Trophoblast cell (in vitro differentiated cells and primary cell): ENCODE data around the gene ACOT7.

Experiments used
- DNase-seq, 2 donors: peaks; one replicate each; pipeline ENCODE4 v3.0.0-alpha.2; 2016
- H2AFZ ChIP-seq: 2 replicates; pipeline ENCODE4 v1.6.1; 2013; ENCODE audit warnings: low read length, moderate library complexity, mild to moderate bottlenecking; ENCODE audit not compliant: insufficient read depth, poor library complexity
- H2AK5ac ChIP-seq: 2 replicates; pipeline ENCODE4 v1.6.1; 2013; ENCODE audit warnings: mild to moderate bottlenecking, low read length
- H2BK120ac ChIP-seq: 2 replicates; pipeline ENCODE4 v1.6.1; 2013; ENCODE audit warnings: low read length, mild to moderate bottlenecking, moderate library complexity; ENCODE audit not compliant: insufficient read depth, poor library complexity
- H2BK12ac ChIP-seq: 2 replicates; pipeline ENCODE4 v1.6.1; 2013; ENCODE audit warnings: mild to moderate bottlenecking, low read length, moderate library complexity
- H2BK5ac ChIP-seq: 2 replicates; pipeline ENCODE4 v1.6.1; 2013; ENCODE audit warnings: low read length, low read depth, moderate library complexity, mild to moderate bottlenecking; ENCODE audit not compliant: poor library complexity
- H3K14ac ChIP-seq: 2 replicates; pipeline ENCODE4 v1.6.1; 2013; ENCODE audit warnings: mild to moderate bottlenecking, low read length
- H3K18ac ChIP-seq: 2 replicates; pipeline ENCODE4 v1.6.1; 2013; ENCODE audit warnings: mild to moderate bottlenecking, low read length
- H3K23ac ChIP-seq: 2 replicates; pipeline ENCODE4 v1.6.1; 2013; ENCODE audit warnings: low read length
- H3K27ac ChIP-seq: 2 replicates; pipeline ENCODE4 v1.5.1; 2013; ENCODE audit warnings: low read depth, mild to moderate bottlenecking, inconsistent platforms, low read length, moderate library complexity
- H3K27me3 ChIP-seq: 2 replicates; pipeline ENCODE4 v1.6.1; 2013; ENCODE audit warnings: inconsistent platforms, mild to moderate bottlenecking, low read length, moderate library complexity; ENCODE audit not compliant: insufficient read depth
- H3K36me3 ChIP-seq, 2 experiments: 1 replicate in 1 of 2; 2 replicates in 1 of 2; pipeline ENCODE4 v1.6.1; 2013; ENCODE audit warnings: low read length in 2 of 2, mild to moderate bottlenecking in 2 of 2, moderate library complexity in 1 of 2; ENCODE audit not compliant: insufficient read depth in 2 of 2, control insufficient read depth in 1 of 2
- H3K4ac ChIP-seq: 2 replicates; pipeline ENCODE4 v1.6.1; 2013; ENCODE audit warnings: low read depth, mild to moderate bottlenecking, low read length, moderate library complexity
- H3K4me1 ChIP-seq, 2 experiments: 1 replicate in 1 of 2; 2 replicates in 1 of 2; pipeline ENCODE4 v1.6.1; 2013; ENCODE audit warnings: low read length in 2 of 2, mild to moderate bottlenecking in 2 of 2, moderate library complexity in 1 of 2; ENCODE audit not compliant: insufficient read depth in 2 of 2, control insufficient read depth in 1 of 2
- H3K4me2 ChIP-seq: 2 replicates; pipeline ENCODE4 v1.6.1; 2013; ENCODE audit warnings: inconsistent platforms, mild to moderate bottlenecking, low read length, moderate library complexity
- H3K4me3 ChIP-seq: 2 replicates; pipeline ENCODE4 v1.5.1; 2013; ENCODE audit warnings: mild to moderate bottlenecking, low read depth, low read length, inconsistent platforms
- H3K79me1 ChIP-seq: one replicate; pipeline ENCODE4 v1.6.1; 2013; ENCODE audit warnings: low read length
- H3K79me2 ChIP-seq: 2 replicates; pipeline ENCODE4 v1.6.1; 2013; ENCODE audit warnings: low read length, mild to moderate bottlenecking; ENCODE audit not compliant: control insufficient read depth, insufficient read depth, poor library complexity
- H3K9ac ChIP-seq: 2 replicates; pipeline ENCODE4 v1.6.1; 2013; ENCODE audit warnings: mild to moderate bottlenecking, low read length
- H3K9me3 ChIP-seq: 2 replicates; pipeline ENCODE4 v1.6.1; 2013; ENCODE audit warnings: low read depth, mild to moderate bottlenecking, control low read depth, inconsistent platforms, low read length; ENCODE audit not compliant: insufficient read depth
- H4K12ac ChIP-seq: 2 replicates; pipeline ENCODE4 v1.6.1; 2013; ENCODE audit warnings: low read depth, mild to moderate bottlenecking, low read length, moderate library complexity
- H4K8ac ChIP-seq: 2 replicates; pipeline ENCODE4 v1.6.1; 2013; ENCODE audit warnings: low read depth, mild to moderate bottlenecking, low read length, moderate library complexity
- H4K91ac ChIP-seq: one replicate; pipeline ENCODE4 v1.6.1; 2013; ENCODE audit warnings: low read depth, mild to moderate bottlenecking, low read length, moderate library complexity
- WGBS: extraction: QIAGEN DNeasy Blood & Tissue Kit; methylation state at CpG from one replicate; pipeline ENCODE4 v1.1.7; 2013; ENCODE audit warnings: missing lambda C conversion rate; ENCODE audit not compliant: insufficient read length, insufficient coverage; ENCODE audit errors: extremely low coverage; 5-methylcytosine and 5-hydroxymethylcytosine counted together

Gene ACOT7

GRCh38 chr1:6274102-6274501 is 119.5 kb downstream of the ACOT7 start:
- no peak overlapping the region for H4K8ac ChIP-seq
- no peak overlapping the region for H3K4me2 ChIP-seq
- no peak overlapping the region for H2AK5ac ChIP-seq
- no peak overlapping the region for H4K12ac ChIP-seq
- WGBS: no CpG with 5 or more reads among the region's 11 CpGs
- no peak overlapping the region for H2BK5ac ChIP-seq
- peaks cover 0 to 2% of the 10 kb centered on the region in 2 experiments for H3K4me1 ChIP-seq
- H3K36me3 ChIP-seq: peaks cover 0 to 2% of the 10 kb centered on the region in 2 experiments
- H3K79me1 ChIP-seq: no peaks in the 10 kb centered on the region
- no peaks in the 10 kb centered on the region for H3K79me2 ChIP-seq
- no peak overlapping the region for H2BK120ac ChIP-seq
- H2AFZ ChIP-seq: no peak overlapping the region
- peaks cover 2% of the 10 kb centered on the region for H3K9me3 ChIP-seq
- H3K4me3 ChIP-seq: no peak overlapping the region
- no peak overlapping the region for H3K23ac ChIP-seq
- no peak overlapping the region for H3K4ac ChIP-seq
- H2BK12ac ChIP-seq: no peak overlapping the region
- no peak overlapping the region for H3K18ac ChIP-seq
- no peak overlapping the region for H4K91ac ChIP-seq
- no peaks in the 10 kb centered on the region for H3K27me3 ChIP-seq
- no peak overlapping the region for H3K9ac ChIP-seq
- H3K27ac ChIP-seq: no peak overlapping the region
- no peak overlapping the region for H3K14ac ChIP-seq
- no peak for DNase-seq

GRCh38 chr1:6273380-6273891 is 120.1 kb downstream of the ACOT7 start:
- H3K27ac ChIP-seq: no peak overlapping the region
- H4K12ac ChIP-seq: no peak overlapping the region
- H2AK5ac ChIP-seq: no peak overlapping the region
- H3K4ac ChIP-seq: no peak overlapping the region
- DNase-seq: no peak
- peaks cover 0 to 2% of the 10 kb centered on the region in 2 experiments for H3K4me1 ChIP-seq
- no peak overlapping the region for H2BK5ac ChIP-seq
- no peak overlapping the region for H3K4me3 ChIP-seq
- no peak overlapping the region for H2AFZ ChIP-seq
- H2BK120ac ChIP-seq: no peak overlapping the region
- no peaks in the 10 kb centered on the region for H3K79me2 ChIP-seq
- no peaks in the 10 kb centered on the region for H3K79me1 ChIP-seq
- no peak overlapping the region for H3K14ac ChIP-seq
- no peaks in the 10 kb centered on the region for H3K27me3 ChIP-seq
- H3K36me3 ChIP-seq: peaks cover 0 to 2% of the 10 kb centered on the region in 2 experiments
- no peak overlapping the region for H3K23ac ChIP-seq
- H3K9me3 ChIP-seq: peaks cover 2% of the 10 kb centered on the region
- H4K8ac ChIP-seq: no peak overlapping the region
- WGBS: no CpG with 5 or more reads among the region's 19 CpGs
- no peak overlapping the region for H3K18ac ChIP-seq
- no peak overlapping the region for H3K4me2 ChIP-seq
- no peak overlapping the region for H2BK12ac ChIP-seq
- H3K9ac ChIP-seq: no peak overlapping the region
- H4K91ac ChIP-seq: no peak overlapping the region

GRCh38 chr1:6272868-6273267 is 120.7 kb downstream of the ACOT7 start:
- no peak overlapping the region for H2BK5ac ChIP-seq
- peaks cover 2% of the 10 kb centered on the region for H3K9me3 ChIP-seq
- no peaks in the 10 kb centered on the region for H3K79me2 ChIP-seq
- H3K27ac ChIP-seq: no peak overlapping the region
- no peak overlapping the region for H3K4me2 ChIP-seq
- H3K23ac ChIP-seq: no peak overlapping the region
- H3K9ac ChIP-seq: no peak overlapping the region
- no peak overlapping the region for H3K4me3 ChIP-seq
- H4K12ac ChIP-seq: no peak overlapping the region
- peaks cover 0 to 2% of the 10 kb centered on the region in 2 experiments for H3K36me3 ChIP-seq
- H3K27me3 ChIP-seq: no peaks in the 10 kb centered on the region
- no peak overlapping the region for H4K8ac ChIP-seq
- H3K4me1 ChIP-seq: peaks cover 0 to 2% of the 10 kb centered on the region in 2 experiments
- H2BK120ac ChIP-seq: no peak overlapping the region
- WGBS: no CpG with 5 or more reads among the region's 6 CpGs
- no peak overlapping the region for H3K14ac ChIP-seq
- no peak overlapping the region for H2BK12ac ChIP-seq
- DNase-seq: no peak
- H4K91ac ChIP-seq: no peak overlapping the region
- H2AK5ac ChIP-seq: no peak overlapping the region
- no peak overlapping the region for H3K4ac ChIP-seq
- H3K18ac ChIP-seq: no peak overlapping the region
- H2AFZ ChIP-seq: no peak overlapping the region
- H3K79me1 ChIP-seq: no peaks in the 10 kb centered on the region

- Histone ChIP-seq H3K27ac (no peak overlapping the region), H2AFZ (no peak overlapping the region), H3K4me2 (no peak overlapping the region), H3K23ac (no peak overlapping the region), H3K4me1 (peaks cover 0 to 2% of the 10 kb centered on the region in 2 experiments), H3K79me2 (no peaks in the 10 kb centered on the region), H3K4ac (no peak overlapping the region), H2BK12ac (no peak overlapping the region), H2BK120ac (no peak overlapping the region), H3K27me3 (no peaks in the 10 kb centered on the region), H2AK5ac (no peak overlapping the region), H2BK5ac (no peak overlapping the region), H4K91ac (no peak overlapping the region), H4K12ac (no peak overlapping the region), H3K18ac (no peak overlapping the region), H3K4me3 (no peak overlapping the region), H3K36me3 (peaks cover 0 to 2% of the 10 kb centered on the region in 2 experiments), H3K9me3 (peaks cover 2% of the 10 kb centered on the region), H3K14ac (no peak overlapping the region), H4K8ac (no peak overlapping the region), H3K79me1 (no peaks in the 10 kb centered on the region), H3K9ac (no peak overlapping the region)
- no CpG with 5 or more reads among the region's 9 CpGs for WGBS
- DNase-seq: no peak
Measured at GRCh38 chr1:6272452-6272851, 121.1 kb downstream of the ACOT7 start.
